Panc1 (cell line): ENCODE data around the gene CCM2.

ENCODE experiments used
- SIN3A ChIP-seq: IDR thresholded peaks from 2 replicates; pipeline ENCODE4 v1.6.1; 2012; ENCODE audit warnings: low read depth, mild to moderate bottlenecking, low read length, moderate library complexity, borderline replicate concordance; ENCODE audit not compliant: insufficient read depth
- TCF7L2 ChIP-seq: IDR thresholded peaks from 2 replicates; pipeline ENCODE4 v1.6.1; 2011; ENCODE audit warnings: mild to moderate bottlenecking, low read depth, low read length, inconsistent platforms
- TF ChIP-seq, protein P1 (sequence below): fragments of 450-650 bp; IDR thresholded peaks from 2 replicates; pipeline ENCODE4 v1.5.1; 2017; ENCODE audit warnings: mild to moderate bottlenecking

DNA sequence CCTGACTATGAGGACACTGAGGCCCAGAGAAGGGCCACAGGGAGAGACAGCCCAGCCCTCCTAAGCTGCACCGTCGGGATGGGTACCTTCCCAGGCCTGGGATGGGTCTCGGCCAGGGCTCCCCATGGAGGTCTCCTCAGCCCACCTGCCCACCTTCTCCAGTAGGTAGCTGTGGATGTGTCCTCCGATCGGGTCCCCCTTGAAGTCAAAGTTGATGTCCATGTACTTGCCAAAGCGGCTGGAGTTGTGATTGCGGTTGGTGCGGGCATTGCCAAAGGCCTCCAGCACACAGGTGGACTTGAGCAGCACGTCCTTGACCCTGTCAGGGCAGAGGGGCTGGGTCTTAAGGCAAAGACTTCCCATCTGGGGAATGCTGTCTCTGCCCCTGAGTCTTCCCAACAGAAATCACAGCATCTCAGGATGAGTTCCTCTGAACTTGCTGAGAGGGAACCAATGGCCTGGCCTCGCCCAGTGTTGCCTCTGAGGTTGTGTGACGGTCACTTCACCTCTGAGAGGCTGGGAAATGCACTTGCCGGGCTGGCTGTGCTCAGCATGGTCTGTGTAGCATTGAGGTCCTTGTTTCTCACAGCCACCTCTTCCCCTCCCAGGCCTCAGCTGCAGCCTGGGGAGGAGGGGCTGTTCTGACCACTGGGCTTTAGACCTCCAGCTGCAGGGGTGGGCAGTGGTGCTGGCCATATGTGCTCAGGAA, 24.5 kb upstream of the CCM2 start:
- TF ChIP-seq, protein P1, sequence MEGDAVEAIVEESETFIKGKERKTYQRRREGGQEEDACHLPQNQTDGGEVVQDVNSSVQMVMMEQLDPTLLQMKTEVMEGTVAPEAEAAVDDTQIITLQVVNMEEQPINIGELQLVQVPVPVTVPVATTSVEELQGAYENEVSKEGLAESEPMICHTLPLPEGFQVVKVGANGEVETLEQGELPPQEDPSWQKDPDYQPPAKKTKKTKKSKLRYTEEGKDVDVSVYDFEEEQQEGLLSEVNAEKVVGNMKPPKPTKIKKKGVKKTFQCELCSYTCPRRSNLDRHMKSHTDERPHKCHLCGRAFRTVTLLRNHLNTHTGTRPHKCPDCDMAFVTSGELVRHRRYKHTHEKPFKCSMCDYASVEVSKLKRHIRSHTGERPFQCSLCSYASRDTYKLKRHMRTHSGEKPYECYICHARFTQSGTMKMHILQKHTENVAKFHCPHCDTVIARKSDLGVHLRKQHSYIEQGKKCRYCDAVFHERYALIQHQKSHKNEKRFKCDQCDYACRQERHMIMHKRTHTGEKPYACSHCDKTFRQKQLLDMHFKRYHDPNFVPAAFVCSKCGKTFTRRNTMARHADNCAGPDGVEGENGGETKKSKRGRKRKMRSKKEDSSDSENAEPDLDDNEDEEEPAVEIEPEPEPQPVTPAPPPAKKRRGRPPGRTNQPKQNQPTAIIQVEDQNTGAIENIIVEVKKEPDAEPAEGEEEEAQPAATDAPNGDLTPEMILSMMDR, result no peak
- TF ChIP-seq TCF7L2 (no peak), SIN3A (no peak)
